ENCODE data around the gene NHP2.

- TF ChIP-seq EZH2 (IDR thresholded peaks at IDR 0.05; ENCODE audit: low read depth): no peak
- TF ChIP-seq CTCF (conservative IDR thresholded peaks at IDR 0.05): no peak
Measured at GRCh38 chr5:178110511-178110910, 43.2 kb downstream of the NHP2 start.
